CD4-positive, alpha-beta T cell treated with Interleukin-6 for 4 hours (primary cell): ENCODE data around the gene APOC4.
"Not testable (repeated sequence)": the region's sequence is repeated elsewhere in the genome, so short reads cannot be mapped to it uniquely, and the experiment has no call there.

Experiments
- DNase-seq: peaks from one replicate; pipeline ENCODE4 v3.0.0-alpha.2; 2020; ENCODE audit warnings: mixed read lengths

The APOC4 gene

GRCh38 chr19:44924243-44924725, 17.8 kb upstream of the APOC4 start:
- DNase-seq: no peak

- no peak for DNase-seq
Measured at GRCh38 chr19:44925114-44925891, 16.7 kb upstream of the APOC4 start.

GRCh38 chr19:44926245-44927077, 15.6 kb upstream of the APOC4 start:
- not testable (repeated sequence) for DNase-seq

- no peak for DNase-seq
Measured at GRCh38 chr19:44927746-44928145, 14.3 kb upstream of the APOC4 start.

GRCh38 chr19:44930088-44930487, 11.9 kb upstream of the APOC4 start:
- DNase-seq: no peak

- DNase-seq: no peak
Measured at GRCh38 chr19:44931541-44931940, 10.5 kb upstream of the APOC4 start.

- DNase-seq: no peak
Measured at GRCh38 chr19:44939668-44940067, 2.4 kb upstream of the APOC4 start.

GRCh38 chr19:44943801-44944249, 1.8 kb downstream of the APOC4 start:
- DNase-seq: no peak

GRCh38 chr19:44947041-44947581, 5.1 kb downstream of the APOC4 start:
- no peak for DNase-seq

- no peak for DNase-seq
Measured at GRCh38 chr19:44948237-44948636, 6.2 kb downstream of the APOC4 start.

- DNase-seq: no peak
Measured at GRCh38 chr19:44948763-44949374, 6.8 kb downstream of the APOC4 start.

- no peak for DNase-seq
Measured at GRCh38 chr19:44949550-44949949, 7.5 kb downstream of the APOC4 start.

GRCh38 chr19:44951179-44952159, 9.4 kb downstream of the APOC4 start:
- peak; percentile 74 for DNase-seq

GRCh38 chr19:44954278-44954648, 12.2 kb downstream of the APOC4 start:
- DNase-seq: no peak

- peak; percentile 97 for DNase-seq
Measured at GRCh38 chr19:44954649-44955504, 12.8 kb downstream of the APOC4 start, which contains the start of gene CLPTM1. Gene CLPTM1 (plus strand): TSS chr19:44955380. CDS start chr19:44955396, 16 bp downstream.

GRCh38 chr19:44955505-44956439, 13.7 kb downstream of the APOC4 start:
- no peak for DNase-seq

- no peak for DNase-seq
Measured at GRCh38 chr19:44957526-44957925, 15.5 kb downstream of the APOC4 start.

GRCh38 chr19:44958090-44958489, 16.1 kb downstream of the APOC4 start:
- no peak for DNase-seq

- DNase-seq: no peak
Measured at GRCh38 chr19:44959691-44960090, 17.7 kb downstream of the APOC4 start.
